Pancreas (tissue), 10 donors: Measurements from ENCODE around the gene EXOC3L2. TPM values are rescaled to one million over a fixed set of nuclear protein-coding genes. Genes with fewer than 3 reads are reported as not detected.

Experiments
- ATAC-seq, 4 donors: fragments of 200-7000 bp; cut with Tn5 transposase; one replicate each; pipeline versions ENCODE4 v1.8.0 to v1.9.1; 2020; ENCODE audit warnings: mild to moderate bottlenecking in 4 of 4, moderate library complexity in 4 of 4
- DNase-seq, 6 donors: peaks; one replicate each; pipeline ENCODE4 v3.0.0-alpha.2; 2020
- FAIRE-seq: peaks from 2 replicates; lab custom pipeline; 2012; peaks lifted over from hg19 to GRCh38; lab: Jason Lieb, UNC
- H3K27ac ChIP-seq, 4 donors: fragments of 200-600 bp; sonication (generic); 1 replicate in 3 of 4; 2 replicates in 1 of 4; pipeline versions ENCODE4 v1.5.0 to v1.8.0; 2020
- H3K27me3 ChIP-seq, 4 donors: fragments of 200-600 bp; one replicate each; pipeline ENCODE4 v1.8.0; 2021
- H3K36me3 ChIP-seq, 3 donors: fragments of 200-600 bp; sonication (generic) in 1 of 3; one replicate each; pipeline versions ENCODE4 v1.5.0 to v1.8.0; 2020 to 2021
- H3K4me1 ChIP-seq, 3 donors: fragments of 200-600 bp; one replicate each; pipeline ENCODE4 v1.8.0; 2021
- H3K4me3 ChIP-seq, 4 donors: fragments of 200-600 bp; sonication (generic) in 2 of 4; one replicate each; pipeline versions ENCODE4 v1.5.0 to v1.8.0; 2020 to 2021
- H3K9me3 ChIP-seq, 4 donors: fragments of 200-600 bp; one replicate each; pipeline ENCODE4 v1.8.0; 2021
- CTCF ChIP-seq, 4 donors: fragments of 200-600 bp; sonication (generic) in 3 of 4; IDR thresholded peaks; one replicate each; pipeline versions ENCODE4 v1.5.0 to v1.8.0; 2021; ENCODE audit warnings: antibody characterized with exemption in 4 of 4
- WGBS, 2 donors: extraction: QIAGEN DNeasy Blood & Tissue Kit; methylation state at CpG; one replicate each; pipeline ENCODE4 v1.1.7; 2013; 5-methylcytosine and 5-hydroxymethylcytosine counted together
- intact Hi-C, 3 donors: fragments of 100-400 bp; cut with DNase I; formaldehyde crosslinking; loops; one replicate each; pipeline versions ENCODE4 v1.11.1 to v1.14.2; 2022
- polyA plus RNA-seq, 2 donors: library from polyadenylated mRNA; stranded (reverse); fragments of 200-250 nt; gene quantifications; one replicate each; pipeline ENCODE4 v1.2.3, GENCODE V29; 2013
- total RNA-seq, 6 donors: library from RNA; stranded (reverse); fragmentation: NEBNext Ultra II Directional in 4 of 6; extraction: Animal tissue kit (Norgen Biotek cat#: 25700) in 4 of 6; gene quantifications; one replicate each; pipeline versions ENCODE4 v1.2.1 to v1.2.4, GENCODE V29; 2021 to 2023
- donor health status: healthy with polysubstance abuse.
- donor health status: DM: no; HTN: no; CAD: no; lungs with moderate emphysema.
- donor health status: DM: no; HTN: no; CAD: no.
- donor health status: control.
- donor health status: control.
- donor health status: Bipolar disorder and iron deficiency.
- donor health status: DM: yes; HTN: yes; CAD: no.
- donor health status: DM: no; HTN: no; CAD: no.
- donor health status: DM: no; HTN: no; CAD: no.
- donor health status: DM: yes; HTN: yes; CAD: no.

Gene EXOC3L2
- 1 to 10 TPM in 4 of 6 donors, under 1 TPM in 2; 0.59 to 2.6 (median 1.3) TPM for total RNA-seq
- 1 to 10 TPM; 3.1 to 4.5 TPM for polyA plus RNA-seq

DNA sequence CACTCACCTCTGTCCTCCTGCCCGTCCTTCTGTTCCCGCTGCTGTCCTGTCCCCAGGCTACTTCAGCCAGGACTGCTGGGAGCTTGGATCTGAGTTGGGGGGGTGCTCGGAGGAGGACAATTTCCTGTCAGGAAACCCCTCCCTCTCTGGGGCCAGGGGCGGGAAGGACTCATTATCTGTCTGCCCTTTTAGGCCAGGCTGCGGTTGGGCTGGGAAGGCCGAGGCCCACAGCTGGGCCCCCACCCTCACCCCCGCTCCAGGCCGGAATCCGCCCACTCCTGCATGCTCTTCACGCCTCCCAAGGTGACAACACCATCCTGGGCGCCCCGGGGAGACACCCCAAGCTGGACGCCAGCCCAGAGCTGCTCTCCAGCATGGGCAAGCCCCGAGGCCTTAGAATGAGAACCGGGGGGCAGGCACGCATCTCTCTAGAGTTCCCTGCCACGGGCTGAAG lies at the start of gene EXOC3L2:
EXOC3L2 (minus strand) TSS at position 74 of the 454 bp plus-strand sequence. CDS start 6,362 bp downstream, outside the sequence.
- Histone ChIP-seq H3K4me1 (no peaks in the 10 kb centered on the region), H3K27me3 (no peaks in the 10 kb centered on the region), H3K36me3 (no peaks in the 10 kb centered on the region), H3K9me3 (no peaks in the 10 kb centered on the region), H3K27ac (no peak within 1 kb of the TSS), H3K4me3 (no peak within 1 kb of the TSS)
- FAIRE-seq, result no peak
- ATAC-seq, result no peak
- 60 to 67% methylated on average over 14 to 17 of the region's 17 CpGs for WGBS, 2 donors
- intact Hi-C loops, result no loop called here
- TF ChIP-seq CTCF (IDR thresholded peaks at IDR 0.05), result no peak
- DNase-seq, result peak in 1 of 6 donors; percentile 57

GRCh38 chr19:45294291-45295029 lies 49.3 kb upstream of the EXOC3L2 start:
- no peaks in the 10 kb centered on the region for H3K9me3 ChIP-seq
- H3K4me3 ChIP-seq, result no peak overlapping the region
- H3K27ac ChIP-seq, result peak overlapping the region; percentile 8 to 58 (median 22)
- no peak for FAIRE-seq
- peak in 4 of 6 donors; percentile 39 to 68 (median 59) for DNase-seq
- H3K4me1 ChIP-seq, result no peaks in the 10 kb centered on the region
- H3K36me3 ChIP-seq, result no peaks in the 10 kb centered on the region
- TF ChIP-seq CTCF (IDR thresholded peaks at IDR 0.05), result no peak
- H3K27me3 ChIP-seq, result no peaks in the 10 kb centered on the region
- WGBS, 2 donors, result 48 to 51% methylated on average over 12 of the region's 12 CpGs
- ATAC-seq, result peak; percentile 73 to 85 (median 80)
- intact Hi-C loops, result no loop called here

DNA sequence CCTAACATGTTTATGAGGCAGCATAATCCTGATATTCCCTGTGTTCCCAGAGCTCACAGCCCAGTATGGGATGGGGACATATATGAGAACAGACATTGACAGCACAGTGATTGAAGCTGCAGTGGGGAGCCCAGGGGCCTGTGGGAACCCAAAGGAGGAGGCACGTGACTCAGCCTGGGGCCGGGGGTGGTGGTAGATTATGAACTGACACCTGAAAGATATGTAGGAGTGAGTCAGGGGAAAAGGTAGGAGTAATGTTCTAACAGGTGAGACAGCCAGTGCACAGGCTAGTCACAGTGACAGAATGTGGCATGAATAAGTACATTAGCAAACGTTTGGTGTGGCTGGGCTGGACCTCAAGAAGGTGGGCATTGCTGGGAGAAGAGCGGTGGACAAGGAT lies 48.5 kb upstream of the EXOC3L2 start:
- FAIRE-seq, result no peak
- no peaks in the 10 kb centered on the region for H3K9me3 ChIP-seq
- peak in 1 of 4 donors; percentile 8 for ATAC-seq
- peak overlapping the region in 2 of 4 donors; percentile 8 to 58 for H3K27ac ChIP-seq
- TF ChIP-seq CTCF (IDR thresholded peaks at IDR 0.05), result no peak
- no peak overlapping the region for H3K4me3 ChIP-seq
- H3K4me1 ChIP-seq, result no peaks in the 10 kb centered on the region
- WGBS, 2 donors, result 54 to 67% methylated on average over 4 of the region's 4 CpGs
- DNase-seq, result no peak
- no peaks in the 10 kb centered on the region for H3K27me3 ChIP-seq
- intact Hi-C loops, result no loop called here
- no peaks in the 10 kb centered on the region for H3K36me3 ChIP-seq

- 96 to 98% methylated on average over 1 of the region's 1 CpG for WGBS, 2 donors
- TF ChIP-seq CTCF (IDR thresholded peaks at IDR 0.05), result no peak
Measured at GRCh38 chr19:45291834-45292233, 46.6 kb upstream of the EXOC3L2 start.

More at GRCh38 chr19:45291834-45292233, 46.6 kb upstream of the EXOC3L2 start:
- Histone ChIP-seq H3K36me3 (peaks cover 0 to 8% (median 0%) of the 10 kb centered on the region in 3 donors), H3K9me3 (no peaks in the 10 kb centered on the region), H3K27ac (no peak overlapping the region), H3K4me1 (no peaks in the 10 kb centered on the region), H3K27me3 (no peaks in the 10 kb centered on the region), H3K4me3 (no peak overlapping the region)
- ATAC-seq (no peak), FAIRE-seq (no peak), DNase-seq (no peak)
- intact Hi-C loops, result no loop called here
